A673 (cell line): ENCODE results near the gene HIP1. TPM values are rescaled to one million over a fixed set of nuclear protein-coding genes. Genes with fewer than 3 reads are reported as not detected.

Experiments used
- BruUV-seq: library from RNA; stranded (reverse); fragments of 400-500 nt; replicated peaks from 2 replicates; lab custom pipeline; 2021; lab: Mats Ljungman, UMichigan
- CTCF ChIA-PET: fragments of 300-600 bp; sonication (Branson Sonifier 250); formaldehyde crosslinking; loops from one replicate; lab custom pipeline; 2022; ENCODE audit warnings: antibody characterized with exemption; lab: Charles Lee
- POLR2A ChIA-PET: fragments of 300-600 bp; sonication (Branson Sonifier 250); formaldehyde crosslinking; loops from one replicate; lab custom pipeline; 2022; ENCODE audit warnings: antibody characterized with exemption; ENCODE audit not compliant: low non-redundant PET; lab: Charles Lee
- DNase-seq: peaks from one replicate; pipeline ENCODE4 v3.0.0-alpha.2; 2015; ENCODE audit warnings: low spot score
- H3K27ac ChIP-seq: fragments of 200-600 bp; sonication (generic); 2 replicates; pipeline ENCODE4 v1.5.1; 2016; ENCODE audit warnings: mixed run types, low read depth, mild to moderate bottlenecking, mixed read lengths, antibody characterized with exemption, low read length; ENCODE audit not compliant: poor library complexity, severe bottlenecking
- H3K27me3 ChIP-seq: fragments of 200-600 bp; sonication (generic); replicated peaks from 2 replicates; pipeline ENCODE4 v1.6.1; 2017; ENCODE audit warnings: mixed run types, low read depth, mild to moderate bottlenecking, mixed read lengths, antibody characterized with exemption, low read length; ENCODE audit not compliant: insufficient read depth, poor library complexity
- H3K36me3 ChIP-seq: fragments of 200-600 bp; sonication (generic); 2 replicates; pipeline ENCODE4 v1.6.1; 2016; ENCODE audit warnings: mixed run types, mild to moderate bottlenecking, mixed read lengths, antibody characterized with exemption, low read length; ENCODE audit not compliant: insufficient read depth, poor library complexity, severe bottlenecking
- H3K4me1 ChIP-seq: fragments of 200-600 bp; sonication (generic); 2 replicates; pipeline ENCODE4 v1.6.1; 2017; ENCODE audit warnings: mixed run types, mild to moderate bottlenecking, mixed read lengths, antibody characterized with exemption, low read length; ENCODE audit not compliant: insufficient read depth, poor library complexity, severe bottlenecking
- H3K4me3 ChIP-seq: fragments of 200-600 bp; sonication (generic); 2 replicates; pipeline ENCODE4 v1.5.1; 2016; ENCODE audit warnings: low read depth, mixed run types, mild to moderate bottlenecking, mixed read lengths, low read length; ENCODE audit not compliant: poor library complexity, severe bottlenecking
- H3K9me3 ChIP-seq: fragments of 200-600 bp; sonication (generic); 2 replicates; pipeline ENCODE4 v1.6.1; 2016; ENCODE audit warnings: mixed run types, low read depth, mild to moderate bottlenecking, mixed read lengths, antibody characterized with exemption, low read length; ENCODE audit not compliant: poor library complexity, severe bottlenecking
- CTCF ChIP-seq: fragments of 300-800, 200-600 bp; sonication (generic); conservative IDR thresholded peaks from 2 replicates; pipeline ENCODE4 v1.5.1; 2017; ENCODE audit warnings: low read depth, mild to moderate bottlenecking, antibody characterized with exemption, low read length, moderate library complexity, mixed read lengths
- EZH2 ChIP-seq: fragments of 200-600 bp; sonication (generic); IDR thresholded peaks from 2 replicates; pipeline ENCODE4 v1.6.1; 2017; ENCODE audit warnings: borderline replicate concordance, low read depth, mild to moderate bottlenecking, mixed read lengths, antibody characterized with exemption, low read length; ENCODE audit not compliant: poor library complexity, severe bottlenecking
- intact Hi-C: fragments of 100-400 bp; cut with micrococcal nuclease; formaldehyde crosslinking; loops from one replicate; pipeline ENCODE4 v1.10.0; 2022; ENCODE audit not compliant: unreplicated experiment
- total RNA-seq: library from RNA; stranded (reverse); gene quantifications from 2 replicates; pipeline ENCODE4 v1.2.3, GENCODE V29; 2021

HIP1 gene
- total RNA-seq, 1 experiment from 2014 or later, result 25.0 TPM

GRCh38 chr7:75658802-75659201 is 79.9 kb downstream of the HIP1 start:
- ChIA-PET CTCF (no interaction called here), POLR2A (no interaction called here)
- Histone ChIP-seq H3K27me3 (no peaks in the 10 kb centered on the region), H3K36me3 (no peaks in the 10 kb centered on the region), H3K4me3 (no peak overlapping the region), H3K27ac (no peak overlapping the region), H3K4me1 (no peaks in the 10 kb centered on the region), H3K9me3 (no peaks in the 10 kb centered on the region)
- intact Hi-C loops, result no loop called here
- DNase-seq, result no peak
- no TSS peak for BruUV-seq
- TF ChIP-seq CTCF (no peak), EZH2 (no peak)

GRCh38 chr7:75658369-75658768 is 80.4 kb downstream of the HIP1 start:
- Histone ChIP-seq H3K4me3 (no peak overlapping the region), H3K9me3 (no peaks in the 10 kb centered on the region), H3K36me3 (no peaks in the 10 kb centered on the region), H3K27ac (no peak overlapping the region), H3K4me1 (no peaks in the 10 kb centered on the region), H3K27me3 (no peaks in the 10 kb centered on the region)
- intact Hi-C loops, result no loop called here
- TF ChIP-seq EZH2 (no peak), CTCF (no peak)
- DNase-seq, result no peak
- POLR2A ChIA-PET, result interaction anchor here (0.6 kb wide), 1 partner anchor 34 kb away, joined by 3 read pairs; no protein-coding TSS in a partner anchor
- CTCF ChIA-PET, result no interaction called here
- BruUV-seq, result no TSS peak

GRCh38 chr7:75657866-75658265 is 80.9 kb downstream of the HIP1 start:
- POLR2A ChIA-PET, result interaction anchor here (0.6 kb wide), 1 partner anchor 34 kb away, joined by 3 read pairs; no protein-coding TSS in a partner anchor
- TF ChIP-seq CTCF (no peak), EZH2 (no peak)
- Histone ChIP-seq H3K27me3 (no peaks in the 10 kb centered on the region), H3K27ac (no peak overlapping the region), H3K4me3 (no peak overlapping the region), H3K9me3 (no peaks in the 10 kb centered on the region), H3K4me1 (no peaks in the 10 kb centered on the region), H3K36me3 (no peaks in the 10 kb centered on the region)
- CTCF ChIA-PET, result no interaction called here
- intact Hi-C loops, result no loop called here
- no TSS peak for BruUV-seq
- no peak for DNase-seq
